NCI-H2196 treated with DMSO at 0.1 percent for 48 hours (cell line): Measurements from ENCODE around the gene RHEB.

Source experiments
- DNase-seq: peaks from one replicate; lab custom pipeline; 2025; ENCODE audit not compliant: unreplicated experiment; lab: John Stamatoyannopoulos, UW

RHEB gene

GRCh38 chr7:151416112-151416940 is 103.4 kb downstream of the RHEB start:
- DNase-seq = no peak
